Heart left ventricle (tissue), 16 donors: ENCODE data around the gene WHRN. TPM values are rescaled to one million over a fixed set of nuclear protein-coding genes. Genes with fewer than 3 reads are reported as not detected.

Experiments used
- ATAC-seq, 4 donors: fragments of 200-7000 bp; cut with Tn5 transposase; one replicate each; pipeline ENCODE4 v1.9.1; 2020 to 2022; ENCODE audit warnings: moderate library complexity in 4 of 4, mild to moderate bottlenecking in 3 of 4, moderate number of reproducible peaks in 1 of 4
- DNase-seq, 5 donors: peaks; one replicate each; pipeline ENCODE4 v3.0.0-alpha.2; 2020
- H3K27ac ChIP-seq, 12 donors: fragments of 200-600 bp; sonication (generic) in 4 of 12; one replicate each; pipeline versions ENCODE4 v1.5.0 to v1.8.0; 2016 to 2022; ENCODE audit warnings: mild to moderate bottlenecking in 2 of 12
- H3K27me3 ChIP-seq, 9 donors: fragments of 200-600 bp; sonication (generic) in 2 of 9; one replicate each; pipeline versions ENCODE4 v1.5.1 to v1.8.0; 2016 to 2022; ENCODE audit warnings: mild to moderate bottlenecking in 3 of 9
- H3K36me3 ChIP-seq, 9 donors: fragments of 200-600 bp; sonication (generic) in 2 of 9; one replicate each; pipeline versions ENCODE4 v1.5.0 to v1.8.0; 2018 to 2022; ENCODE audit warnings: mild to moderate bottlenecking in 2 of 9
- H3K4me1 ChIP-seq, 12 donors: fragments of 200-600 bp; sonication (generic) in 4 of 12; one replicate each; pipeline versions ENCODE4 v1.5.0 to v1.8.0; 2016 to 2022; ENCODE audit warnings: mild to moderate bottlenecking in 3 of 12
- H3K4me3 ChIP-seq, 12 donors: fragments of 200-600 bp; sonication (generic) in 4 of 12; one replicate each; pipeline versions ENCODE4 v1.5.0 to v1.8.0; 2017 to 2022; ENCODE audit warnings: mild to moderate bottlenecking in 9 of 12, moderate library complexity in 4 of 12
- H3K9me3 ChIP-seq, 12 donors: fragments of 200-600 bp; sonication (generic) in 4 of 12; one replicate each; pipeline versions ENCODE4 v1.5.0 to v1.8.0; 2016 to 2022; ENCODE audit warnings: mild to moderate bottlenecking in 1 of 12
- POLR2A ChIP-seq, 2 donors: fragments of 450-650 bp; IDR thresholded peaks; one replicate each; pipeline ENCODE4 v1.6.1; 2017; ENCODE audit warnings: antibody characterized with exemption in 2 of 2, mild to moderate bottlenecking in 2 of 2, moderate library complexity in 2 of 2
- WGBS, 4 donors: extraction: QIAGEN DNeasy Blood & Tissue Kit in 2 of 4; methylation state at CpG; one replicate each; pipeline versions ENCODE4 v1.1.5 to v1.1.7; 2013 to 2018; 5-methylcytosine and 5-hydroxymethylcytosine counted together
- intact Hi-C, 10 donors: fragments of 100-400 bp; cut with DNase I; formaldehyde crosslinking; loops; one replicate each; pipeline versions ENCODE4 v1.11.1 to v1.14.2; 2022
- polyA plus RNA-seq, 2 donors: library from polyadenylated mRNA; stranded (reverse); fragments of 200-250 nt; gene quantifications; one replicate each; pipeline ENCODE4 v1.2.3, GENCODE V29; 2013
- total RNA-seq, 9 donors: library from RNA; depleted of rRNA in 2 of 9; stranded (reverse); fragments of >200 nt in 2 of 9; fragmentation: NEBNext Ultra II Directional in 3 of 9; extraction: Animal tissue kit (Norgen Biotek cat#: 25700) in 3 of 9; gene quantifications; one replicate each; pipeline versions ENCODE4 v1.1.0 to v1.2.4, GENCODE V29; 2016 to 2023
- TF ChIP-seq, protein P1 (sequence below), 12 donors: fragments of 200-600 bp; sonication (generic) in 4 of 12; IDR thresholded peaks; one replicate each; pipeline versions ENCODE4 v1.5.0 to v1.8.0; 2018 to 2022; ENCODE audit warnings: antibody characterized with exemption in 12 of 12, mild to moderate bottlenecking in 5 of 12
- donor health status: ischemic (EF 13 %, LVEDD 7.1; RV severe dilation, severe dysfunction).
- donor health status: healthy with polysubstance abuse.
- donor health status: DM: no; HTN: yes; CAD: no.
- donor health status: DM: no; HTN: no; CAD: no.
- donor health status: ischemic (EF 25% LVEDD 6.9; RV normal size, moderate dysfunction).
- donor health status: ischemic (EF 25% LVEDD 5.7; RV mildly dilated, moderate dysfunction).
- donor health status: healthy.
- donor health status: DM: yes; HTN: yes; CAD: no.
- donor health status: ischemic (EF 35%, LVEDD 5.7; RV mildly dilated, moderate dysfunction).
- donor health status: nonischemic (EF 11% LVEDD 7.7; RV severe dilation, severe dysfunction).
- donor health status: DM: yes; HTN: yes; CAD: no.
- donor health status: PGD.
- donor health status: ischemic (EF 29% LVEDD 5.4; RV normal size, mild dysfunction).
- donor health status: nonischemic (EF 23%, LVEDD 6.1; RV moderate dilation, normal function).

Gene WHRN
- total and polyA plus RNA-seq, 11 donors = 0.12 to 1.4 (median 0.56) TPM

- H3K9me3 ChIP-seq = no peaks in the 10 kb centered on the region
- 60 to 89% (median 80%) methylated on average over 6 to 9 of the region's 9 CpGs for WGBS, 4 donors
- TF ChIP-seq POLR2A (IDR thresholded peaks at IDR 0.05) = no peak
- TF ChIP-seq, protein P1, sequence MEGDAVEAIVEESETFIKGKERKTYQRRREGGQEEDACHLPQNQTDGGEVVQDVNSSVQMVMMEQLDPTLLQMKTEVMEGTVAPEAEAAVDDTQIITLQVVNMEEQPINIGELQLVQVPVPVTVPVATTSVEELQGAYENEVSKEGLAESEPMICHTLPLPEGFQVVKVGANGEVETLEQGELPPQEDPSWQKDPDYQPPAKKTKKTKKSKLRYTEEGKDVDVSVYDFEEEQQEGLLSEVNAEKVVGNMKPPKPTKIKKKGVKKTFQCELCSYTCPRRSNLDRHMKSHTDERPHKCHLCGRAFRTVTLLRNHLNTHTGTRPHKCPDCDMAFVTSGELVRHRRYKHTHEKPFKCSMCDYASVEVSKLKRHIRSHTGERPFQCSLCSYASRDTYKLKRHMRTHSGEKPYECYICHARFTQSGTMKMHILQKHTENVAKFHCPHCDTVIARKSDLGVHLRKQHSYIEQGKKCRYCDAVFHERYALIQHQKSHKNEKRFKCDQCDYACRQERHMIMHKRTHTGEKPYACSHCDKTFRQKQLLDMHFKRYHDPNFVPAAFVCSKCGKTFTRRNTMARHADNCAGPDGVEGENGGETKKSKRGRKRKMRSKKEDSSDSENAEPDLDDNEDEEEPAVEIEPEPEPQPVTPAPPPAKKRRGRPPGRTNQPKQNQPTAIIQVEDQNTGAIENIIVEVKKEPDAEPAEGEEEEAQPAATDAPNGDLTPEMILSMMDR (IDR thresholded peaks at IDR 0.05) = no peak
- no peak for ATAC-seq
- H3K36me3 ChIP-seq = no peaks in the 10 kb centered on the region
- peaks cover 0 to 10% (median 0%) of the 10 kb centered on the region in 12 donors for H3K4me1 ChIP-seq
- no peak overlapping the region for H3K27ac ChIP-seq
- no peak overlapping the region for H3K4me3 ChIP-seq
- peaks cover 0 to 6% (median 0%) of the 10 kb centered on the region in 9 donors for H3K27me3 ChIP-seq
- intact Hi-C loops = no loop called here
- DNase-seq = no peak
These were observed 28.3 kb downstream of the WHRN start for GRCh38 chr9:114476891-114477469.

DNA sequence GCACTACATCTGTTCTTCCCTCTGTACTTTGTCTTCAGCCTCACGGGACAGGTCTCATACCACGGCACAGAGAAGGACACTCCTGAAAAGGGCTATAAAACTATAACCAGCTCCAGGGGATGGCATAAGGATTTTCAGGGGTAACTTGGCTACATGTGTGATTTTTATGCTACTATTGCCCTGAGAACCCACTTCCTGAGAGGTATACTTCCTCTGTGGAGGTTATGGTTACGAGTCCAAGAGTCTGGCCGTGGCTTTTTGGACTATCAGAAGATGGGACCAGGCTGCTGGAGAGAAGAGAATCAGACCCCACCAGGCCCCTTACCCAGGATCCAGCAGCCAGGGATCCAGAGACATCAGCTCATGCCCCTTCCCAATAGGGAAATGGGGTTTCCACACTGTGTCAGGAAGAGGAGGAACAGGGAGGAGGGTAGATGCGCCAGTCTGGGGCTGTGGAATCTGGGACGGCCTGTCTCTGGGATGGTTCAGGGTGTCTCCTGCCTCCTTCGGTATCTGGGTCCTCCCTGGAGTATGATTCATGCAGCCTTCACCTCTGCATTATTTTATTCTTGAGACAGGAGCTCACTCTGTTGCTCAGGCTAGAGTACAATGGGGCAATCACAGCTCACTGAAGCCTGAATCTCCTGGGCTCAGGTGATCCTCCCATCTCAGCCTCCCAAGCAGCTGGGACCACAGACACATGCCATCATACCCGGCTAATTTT lies 29.7 kb downstream of the WHRN start:
- WGBS, 4 donors = 57 to 76% (median 66%) methylated on average over 8 of the region's 8 CpGs
- no peak for DNase-seq
- intact Hi-C loops = no loop called here
- Histone ChIP-seq H3K27ac (no peak overlapping the region), H3K4me1 (peaks cover 0 to 1% (median 0%) of the 10 kb centered on the region in 12 donors), H3K36me3 (no peaks in the 10 kb centered on the region), H3K27me3 (peaks cover 0 to 6% (median 0%) of the 10 kb centered on the region in 9 donors), H3K4me3 (no peak overlapping the region), H3K9me3 (no peaks in the 10 kb centered on the region)
- TF ChIP-seq, protein P1 (IDR thresholded peaks at IDR 0.05) = no peak
- TF ChIP-seq POLR2A (IDR thresholded peaks at IDR 0.05) = no peak
- ATAC-seq = no peak

DNA sequence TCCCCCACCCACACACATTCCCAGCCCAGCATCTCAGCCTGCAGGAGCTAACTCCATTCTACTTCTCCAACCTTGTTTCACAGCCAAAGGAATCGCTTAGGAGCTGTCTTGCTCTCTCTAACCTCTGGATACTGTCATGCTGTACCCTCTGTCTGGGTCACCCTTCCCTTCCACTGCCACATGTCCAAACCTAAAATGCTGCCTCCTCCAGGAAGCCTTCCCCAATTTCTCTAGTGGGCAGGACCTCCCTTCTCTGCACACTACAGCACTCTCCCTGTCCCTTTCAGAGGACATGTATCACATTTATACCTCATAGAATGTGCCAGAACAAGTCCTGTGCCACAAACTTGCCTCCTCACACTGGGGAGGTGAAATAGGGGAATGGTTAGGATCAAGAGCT lies 30.8 kb downstream of the WHRN start:
- DNase-seq = no peak
- Histone ChIP-seq H3K27me3 (peaks cover 0 to 2% (median 0%) of the 10 kb centered on the region in 9 donors), H3K4me3 (no peak overlapping the region), H3K27ac (no peak overlapping the region), H3K4me1 (no peaks in the 10 kb centered on the region), H3K9me3 (peaks cover 0 to 8% (median 0%) of the 10 kb centered on the region in 12 donors), H3K36me3 (no peaks in the 10 kb centered on the region)
- intact Hi-C loops = no loop called here
- TF ChIP-seq POLR2A (IDR thresholded peaks at IDR 0.05) = no peak
- TF ChIP-seq, protein P1 (IDR thresholded peaks at IDR 0.05) = no peak
- WGBS, 4 donors = 79 to 91% (median 85%) methylated on average over 1 of the region's 1 CpG
- no peak for ATAC-seq

- no peaks in the 10 kb centered on the region for H3K36me3 ChIP-seq
- TF ChIP-seq POLR2A (IDR thresholded peaks at IDR 0.05) = no peak
- TF ChIP-seq, protein P1 (IDR thresholded peaks at IDR 0.05) = no peak
- H3K9me3 ChIP-seq = peaks cover 0 to 9% (median 0%) of the 10 kb centered on the region in 12 donors
- no peak overlapping the region for H3K4me3 ChIP-seq
- H3K4me1 ChIP-seq = no peaks in the 10 kb centered on the region
- 86 to 91% (median 87%) methylated on average over 3 of the region's 3 CpGs for WGBS, 4 donors
- no peaks in the 10 kb centered on the region for H3K27me3 ChIP-seq
- H3K27ac ChIP-seq = no peak overlapping the region
- intact Hi-C loops = no loop called here
- no peak for DNase-seq
- no peak for ATAC-seq
These were observed 31.8 kb downstream of the WHRN start for GRCh38 chr9:114473447-114473801.
